ENCODE data around the gene FARSB.

The FARSB gene

GRCh38 chr2:222627764-222628163, 28.1 kb downstream of the FARSB start:
- H4K8ac ChIP-seq (ENCODE audit: low read length): no peak overlapping the region
- no peak overlapping the region for H3K14ac ChIP-seq (ENCODE audit: low read length in 2 of 2)
- H3K36me3 ChIP-seq (ENCODE audit: control insufficient read depth in 1 of 2, insufficient read depth in 2 of 2, low read depth in 1 of 2, low read length in 2 of 2): peaks cover 17 to 88% of the 10 kb centered on the region in 2 experiments
- no peak overlapping the region for H2BK12ac ChIP-seq (ENCODE audit: low read length in 2 of 2)
- no peak for DNase-seq
- H3K27me3 ChIP-seq (ENCODE audit: control insufficient read depth in 1 of 2, insufficient read depth in 1 of 2, low read length in 2 of 2): no peaks in the 10 kb centered on the region
- no peak overlapping the region for H2AK5ac ChIP-seq (ENCODE audit: low read length, severe bottlenecking)
- H3K79me1 ChIP-seq (replicated peaks; ENCODE audit: low read length, poor library complexity, severe bottlenecking): peaks cover 6% of the 10 kb centered on the region
- H3K9ac ChIP-seq (ENCODE audit: low read length): no peak overlapping the region
- no peak overlapping the region for H3K4me3 ChIP-seq (ENCODE audit: insufficient read depth in 1 of 2, low read depth in 1 of 2, low read length in 2 of 2)
- no peak overlapping the region for H3K27ac ChIP-seq (ENCODE audit: low read length, poor library complexity, severe bottlenecking)
- no peak overlapping the region for H2BK5ac ChIP-seq (ENCODE audit: low read depth, low read length, poor library complexity, severe bottlenecking)
- no peak overlapping the region for H2BK120ac ChIP-seq (ENCODE audit: low read depth, low read length)
- no peak overlapping the region for H2BK15ac ChIP-seq (ENCODE audit: low read depth, poor library complexity, severe bottlenecking)
- H3K18ac ChIP-seq (ENCODE audit: low read depth in 1 of 2, low read length in 2 of 2): no peak overlapping the region
- no CpG with 5 or more reads among the region's 5 CpGs for WGBS
- no peaks in the 10 kb centered on the region for H3K4me1 ChIP-seq (ENCODE audit: control insufficient read depth, insufficient read depth, low read depth, low read length)
- no peak overlapping the region for H3K4ac ChIP-seq (ENCODE audit: low read depth in 1 of 2, low read length in 2 of 2)
- H3K4me2 ChIP-seq (ENCODE audit: low read length, poor library complexity, severe bottlenecking): no peak overlapping the region
- H3K9me3 ChIP-seq (ENCODE audit: control insufficient read depth, low read length): no peaks in the 10 kb centered on the region
- H3K23ac ChIP-seq (ENCODE audit: low read length in 2 of 2): no peak overlapping the region
- no peak overlapping the region for H4K91ac ChIP-seq (ENCODE audit: low read length)
- H2AFZ ChIP-seq (ENCODE audit: low read depth, low read length): no peak overlapping the region

GRCh38 chr2:222623756-222624309, 32.1 kb downstream of the FARSB start:
- no peak overlapping the region for H3K27ac ChIP-seq (ENCODE audit: low read length, poor library complexity, severe bottlenecking)
- H4K91ac ChIP-seq (ENCODE audit: low read length): no peak overlapping the region
- no peak overlapping the region for H3K4me2 ChIP-seq (ENCODE audit: low read length, poor library complexity, severe bottlenecking)
- 99% methylated on average over 4 of the region's 6 CpGs for WGBS
- no peaks in the 10 kb centered on the region for H3K27me3 ChIP-seq (ENCODE audit: control insufficient read depth in 1 of 2, insufficient read depth in 1 of 2, low read length in 2 of 2)
- no peaks in the 10 kb centered on the region for H3K9me3 ChIP-seq (ENCODE audit: control insufficient read depth, low read length)
- H3K4ac ChIP-seq (ENCODE audit: low read depth in 1 of 2, low read length in 2 of 2): no peak overlapping the region
- no peak overlapping the region for H3K18ac ChIP-seq (ENCODE audit: low read depth in 1 of 2, low read length in 2 of 2)
- H3K9ac ChIP-seq (ENCODE audit: low read length): no peak overlapping the region
- H2BK12ac ChIP-seq (ENCODE audit: low read length in 2 of 2): no peak overlapping the region
- H2BK15ac ChIP-seq (ENCODE audit: low read depth, poor library complexity, severe bottlenecking): no peak overlapping the region
- peaks cover 5% of the 10 kb centered on the region for H3K79me1 ChIP-seq (replicated peaks; ENCODE audit: low read length, poor library complexity, severe bottlenecking)
- H3K4me3 ChIP-seq (ENCODE audit: insufficient read depth in 1 of 2, low read depth in 1 of 2, low read length in 2 of 2): no peak overlapping the region
- H3K14ac ChIP-seq (ENCODE audit: low read length in 2 of 2): no peak overlapping the region
- DNase-seq: no peak
- no peak overlapping the region for H4K8ac ChIP-seq (ENCODE audit: low read length)
- no peak overlapping the region for H3K23ac ChIP-seq (ENCODE audit: low read length in 2 of 2)
- no peak overlapping the region for H2BK120ac ChIP-seq (ENCODE audit: low read depth, low read length)
- no peak overlapping the region for H2BK5ac ChIP-seq (ENCODE audit: low read depth, low read length, poor library complexity, severe bottlenecking)
- H3K4me1 ChIP-seq (ENCODE audit: control insufficient read depth, insufficient read depth, low read depth, low read length): no peaks in the 10 kb centered on the region
- no peak overlapping the region for H2AFZ ChIP-seq (ENCODE audit: low read depth, low read length)
- H3K36me3 ChIP-seq (ENCODE audit: control insufficient read depth in 1 of 2, insufficient read depth in 2 of 2, low read depth in 1 of 2, low read length in 2 of 2): peaks cover 10 to 85% of the 10 kb centered on the region in 2 experiments
- H2AK5ac ChIP-seq (ENCODE audit: low read length, severe bottlenecking): no peak overlapping the region

- no peak overlapping the region for H2BK15ac ChIP-seq (ENCODE audit: low read depth, poor library complexity, severe bottlenecking)
- no peak overlapping the region for H3K9ac ChIP-seq (ENCODE audit: low read length)
- H2BK12ac ChIP-seq (ENCODE audit: low read length in 2 of 2): no peak overlapping the region
- no peak overlapping the region for H2BK5ac ChIP-seq (ENCODE audit: low read depth, low read length, poor library complexity, severe bottlenecking)
- H4K91ac ChIP-seq (ENCODE audit: low read length): no peak overlapping the region
- H3K4me3 ChIP-seq (ENCODE audit: insufficient read depth in 1 of 2, low read depth in 1 of 2, low read length in 2 of 2): no peak overlapping the region
- H3K27ac ChIP-seq (ENCODE audit: low read length, poor library complexity, severe bottlenecking): no peak overlapping the region
- no peak overlapping the region for H3K18ac ChIP-seq (ENCODE audit: low read depth in 1 of 2, low read length in 2 of 2)
- H3K4me2 ChIP-seq (ENCODE audit: low read length, poor library complexity, severe bottlenecking): no peak overlapping the region
- H3K23ac ChIP-seq (ENCODE audit: low read length in 2 of 2): no peak overlapping the region
- WGBS: no CpG with 5 or more reads among the region's 2 CpGs
- no peak overlapping the region for H3K14ac ChIP-seq (ENCODE audit: low read length in 2 of 2)
- H3K4me1 ChIP-seq (ENCODE audit: control insufficient read depth, insufficient read depth, low read depth, low read length): no peaks in the 10 kb centered on the region
- no peak for DNase-seq
- H3K27me3 ChIP-seq (ENCODE audit: control insufficient read depth in 1 of 2, insufficient read depth in 1 of 2, low read length in 2 of 2): no peaks in the 10 kb centered on the region
- H2AK5ac ChIP-seq (ENCODE audit: low read length, severe bottlenecking): no peak overlapping the region
- peaks cover 5% of the 10 kb centered on the region for H3K79me1 ChIP-seq (replicated peaks; ENCODE audit: low read length, poor library complexity, severe bottlenecking)
- H2BK120ac ChIP-seq (ENCODE audit: low read depth, low read length): no peak overlapping the region
- H4K8ac ChIP-seq (ENCODE audit: low read length): no peak overlapping the region
- no peaks in the 10 kb centered on the region for H3K9me3 ChIP-seq (ENCODE audit: control insufficient read depth, low read length)
- H3K36me3 ChIP-seq (ENCODE audit: control insufficient read depth in 1 of 2, insufficient read depth in 2 of 2, low read depth in 1 of 2, low read length in 2 of 2): peaks cover 10 to 84% of the 10 kb centered on the region in 2 experiments
- H2AFZ ChIP-seq (ENCODE audit: low read depth, low read length): no peak overlapping the region
- H3K4ac ChIP-seq (ENCODE audit: low read depth in 1 of 2, low read length in 2 of 2): no peak overlapping the region
These were observed 33.0 kb downstream of the FARSB start for GRCh38 chr2:222622910-222623309.

- no peak overlapping the region for H4K91ac ChIP-seq (ENCODE audit: low read length)
- no peaks in the 10 kb centered on the region for H3K4me1 ChIP-seq (ENCODE audit: control insufficient read depth, insufficient read depth, low read depth, low read length)
- peaks cover 7% of the 10 kb centered on the region for H3K79me1 ChIP-seq (replicated peaks; ENCODE audit: low read length, poor library complexity, severe bottlenecking)
- no peaks in the 10 kb centered on the region for H3K9me3 ChIP-seq (ENCODE audit: control insufficient read depth, low read length)
- WGBS: 99% methylated on average over 4 of the region's 4 CpGs
- no peak overlapping the region for H3K4me3 ChIP-seq (ENCODE audit: insufficient read depth in 1 of 2, low read depth in 1 of 2, low read length in 2 of 2)
- no peak overlapping the region for H3K9ac ChIP-seq (ENCODE audit: low read length)
- H3K18ac ChIP-seq (ENCODE audit: low read depth in 1 of 2, low read length in 2 of 2): no peak overlapping the region
- H3K14ac ChIP-seq (ENCODE audit: low read length in 2 of 2): no peak overlapping the region
- DNase-seq: no peak
- no peak overlapping the region for H2AK5ac ChIP-seq (ENCODE audit: low read length, severe bottlenecking)
- H3K27ac ChIP-seq (ENCODE audit: low read length, poor library complexity, severe bottlenecking): no peak overlapping the region
- H3K4ac ChIP-seq (ENCODE audit: low read depth in 1 of 2, low read length in 2 of 2): no peak overlapping the region
- H3K36me3 ChIP-seq (ENCODE audit: control insufficient read depth in 1 of 2, insufficient read depth in 2 of 2, low read depth in 1 of 2, low read length in 2 of 2): peaks cover 10 to 84% of the 10 kb centered on the region in 2 experiments
- H3K23ac ChIP-seq (ENCODE audit: low read length in 2 of 2): no peak overlapping the region
- no peak overlapping the region for H2BK5ac ChIP-seq (ENCODE audit: low read depth, low read length, poor library complexity, severe bottlenecking)
- no peaks in the 10 kb centered on the region for H3K27me3 ChIP-seq (ENCODE audit: control insufficient read depth in 1 of 2, insufficient read depth in 1 of 2, low read length in 2 of 2)
- H2BK12ac ChIP-seq (ENCODE audit: low read length in 2 of 2): no peak overlapping the region
- H2BK15ac ChIP-seq (ENCODE audit: low read depth, poor library complexity, severe bottlenecking): no peak overlapping the region
- no peak overlapping the region for H4K8ac ChIP-seq (ENCODE audit: low read length)
- H2BK120ac ChIP-seq (ENCODE audit: low read depth, low read length): no peak overlapping the region
- H2AFZ ChIP-seq (ENCODE audit: low read depth, low read length): no peak overlapping the region
- H3K4me2 ChIP-seq (ENCODE audit: low read length, poor library complexity, severe bottlenecking): no peak overlapping the region
These were observed 34.0 kb downstream of the FARSB start for GRCh38 chr2:222621893-222622292.
